Mucosa of descending colon (tissue), 3 donors: ENCODE results near the gene CABP4. TPM values are rescaled to one million over a fixed set of nuclear protein-coding genes. Genes with fewer than 3 reads are reported as not detected.
A peak's percentile ranks its signal among the peaks of the same experiment; 100 is the strongest.

ENCODE experiments used
- ATAC-seq: fragments of 200-7000 bp; cut with Tn5 transposase; one replicate; pipeline ENCODE4 v1.9.1; 2020; ENCODE audit warnings: mild to moderate bottlenecking, moderate library complexity
- DNase-seq, 3 donors: peaks; one replicate each; pipeline ENCODE4 v3.0.0-alpha.2; 2020
- H3K36me3 ChIP-seq: fragments of 200-600 bp; one replicate; pipeline ENCODE4 v1.8.0; 2021; ENCODE audit warnings: low read depth, mild to moderate bottlenecking
- H3K4me1 ChIP-seq: fragments of 200-600 bp; one replicate; pipeline ENCODE4 v1.8.0; 2021; ENCODE audit warnings: low read depth, mild to moderate bottlenecking
- H3K4me3 ChIP-seq: fragments of 200-600 bp; one replicate; pipeline ENCODE4 v1.8.0; 2021; ENCODE audit warnings: mild to moderate bottlenecking
- H3K9me3 ChIP-seq: fragments of 200-600 bp; one replicate; pipeline ENCODE4 v1.8.0; 2021; ENCODE audit warnings: mild to moderate bottlenecking
- intact Hi-C, 2 donors: fragments of 100-400 bp; cut with DNase I in 1 of 2; cut with micrococcal nuclease in 1 of 2; formaldehyde crosslinking; loops; one replicate each; pipeline versions ENCODE4 v1.11.0 to v1.11.1; 2022; cut with DNase I, micrococcal nuclease
- total RNA-seq, 3 donors: library from RNA; stranded (reverse); fragmentation: NEBNext Ultra II Directional in 2 of 3; extraction: Animal tissue kit (Norgen Biotek cat#: 25700) in 2 of 3; gene quantifications; one replicate each; pipeline versions ENCODE4 v1.2.1 to v1.2.4, GENCODE V29; 2021 to 2023
- TF ChIP-seq, protein P1 (sequence below): fragments of 200-600 bp; IDR thresholded peaks from one replicate; pipeline ENCODE4 v1.8.0; 2022; ENCODE audit warnings: antibody characterized with exemption, mild to moderate bottlenecking
- donor health status: DM: no; HTN: no; CAD: no; lungs with moderate emphysema.
- donor health status: DM: no; HTN: no; CAD: no.
- donor health status: DM: no; HTN: yes; CAD: no.

Gene CABP4
- total RNA-seq, 3 donors from 2014 or later, result 0.95 to 1.9 (median 1.2) TPM

GRCh38 chr11:67448220-67448609, 6.9 kb upstream of the CABP4 start:
- H3K4me1 ChIP-seq, result no peaks in the 10 kb centered on the region
- ATAC-seq, result no peak
- intact Hi-C loops, result no loop called here
- no peaks in the 10 kb centered on the region for H3K36me3 ChIP-seq
- TF ChIP-seq, protein P1, sequence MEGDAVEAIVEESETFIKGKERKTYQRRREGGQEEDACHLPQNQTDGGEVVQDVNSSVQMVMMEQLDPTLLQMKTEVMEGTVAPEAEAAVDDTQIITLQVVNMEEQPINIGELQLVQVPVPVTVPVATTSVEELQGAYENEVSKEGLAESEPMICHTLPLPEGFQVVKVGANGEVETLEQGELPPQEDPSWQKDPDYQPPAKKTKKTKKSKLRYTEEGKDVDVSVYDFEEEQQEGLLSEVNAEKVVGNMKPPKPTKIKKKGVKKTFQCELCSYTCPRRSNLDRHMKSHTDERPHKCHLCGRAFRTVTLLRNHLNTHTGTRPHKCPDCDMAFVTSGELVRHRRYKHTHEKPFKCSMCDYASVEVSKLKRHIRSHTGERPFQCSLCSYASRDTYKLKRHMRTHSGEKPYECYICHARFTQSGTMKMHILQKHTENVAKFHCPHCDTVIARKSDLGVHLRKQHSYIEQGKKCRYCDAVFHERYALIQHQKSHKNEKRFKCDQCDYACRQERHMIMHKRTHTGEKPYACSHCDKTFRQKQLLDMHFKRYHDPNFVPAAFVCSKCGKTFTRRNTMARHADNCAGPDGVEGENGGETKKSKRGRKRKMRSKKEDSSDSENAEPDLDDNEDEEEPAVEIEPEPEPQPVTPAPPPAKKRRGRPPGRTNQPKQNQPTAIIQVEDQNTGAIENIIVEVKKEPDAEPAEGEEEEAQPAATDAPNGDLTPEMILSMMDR, result no peak
- DNase-seq, result peak in 1 of 3 donors; percentile 36
- no peaks in the 10 kb centered on the region for H3K9me3 ChIP-seq
- no peak overlapping the region for H3K4me3 ChIP-seq

DNA sequence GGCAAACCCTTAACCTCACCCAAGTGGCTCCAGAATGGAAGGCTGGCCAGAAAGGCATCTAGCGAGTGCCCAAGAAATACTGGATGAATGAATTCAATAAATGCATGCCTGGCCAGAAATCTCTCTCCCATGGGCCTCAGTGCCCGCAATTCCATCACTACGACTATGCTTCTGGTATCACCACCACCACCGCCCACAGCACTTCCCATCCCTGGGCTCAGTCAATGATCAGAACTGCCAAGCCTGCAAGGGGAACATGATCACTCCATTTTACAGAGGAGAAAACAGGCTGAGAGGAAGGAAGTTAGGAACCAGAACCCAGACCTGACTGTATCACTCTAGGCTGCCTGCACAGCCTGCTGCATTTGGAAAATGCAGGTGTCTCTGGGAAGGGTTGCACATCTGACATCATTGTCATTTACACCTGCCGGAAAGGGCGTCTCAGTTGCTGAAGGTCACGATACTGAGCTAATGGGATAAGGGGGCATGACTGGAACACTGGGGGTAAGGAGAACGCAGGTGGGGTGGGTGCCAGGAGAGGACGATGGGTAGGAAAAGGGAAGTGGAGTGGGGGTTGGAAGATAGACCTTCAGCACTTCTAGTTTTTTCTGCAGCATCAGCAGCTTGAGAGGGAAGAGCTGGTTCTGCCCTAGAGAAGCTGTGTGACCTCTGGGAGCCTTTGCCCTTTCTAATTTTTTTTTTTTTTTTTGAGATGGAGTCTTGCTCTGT, 5.9 kb upstream of the CABP4 start:
- no peaks in the 10 kb centered on the region for H3K9me3 ChIP-seq
- TF ChIP-seq, protein P1, result no peak
- ATAC-seq (peak; percentile 9), DNase-seq (no peak)
- intact Hi-C loops, result no loop called here
- H3K4me3 ChIP-seq, result no peak overlapping the region
- H3K36me3 ChIP-seq, result no peaks in the 10 kb centered on the region
- H3K4me1 ChIP-seq, result no peaks in the 10 kb centered on the region

DNA sequence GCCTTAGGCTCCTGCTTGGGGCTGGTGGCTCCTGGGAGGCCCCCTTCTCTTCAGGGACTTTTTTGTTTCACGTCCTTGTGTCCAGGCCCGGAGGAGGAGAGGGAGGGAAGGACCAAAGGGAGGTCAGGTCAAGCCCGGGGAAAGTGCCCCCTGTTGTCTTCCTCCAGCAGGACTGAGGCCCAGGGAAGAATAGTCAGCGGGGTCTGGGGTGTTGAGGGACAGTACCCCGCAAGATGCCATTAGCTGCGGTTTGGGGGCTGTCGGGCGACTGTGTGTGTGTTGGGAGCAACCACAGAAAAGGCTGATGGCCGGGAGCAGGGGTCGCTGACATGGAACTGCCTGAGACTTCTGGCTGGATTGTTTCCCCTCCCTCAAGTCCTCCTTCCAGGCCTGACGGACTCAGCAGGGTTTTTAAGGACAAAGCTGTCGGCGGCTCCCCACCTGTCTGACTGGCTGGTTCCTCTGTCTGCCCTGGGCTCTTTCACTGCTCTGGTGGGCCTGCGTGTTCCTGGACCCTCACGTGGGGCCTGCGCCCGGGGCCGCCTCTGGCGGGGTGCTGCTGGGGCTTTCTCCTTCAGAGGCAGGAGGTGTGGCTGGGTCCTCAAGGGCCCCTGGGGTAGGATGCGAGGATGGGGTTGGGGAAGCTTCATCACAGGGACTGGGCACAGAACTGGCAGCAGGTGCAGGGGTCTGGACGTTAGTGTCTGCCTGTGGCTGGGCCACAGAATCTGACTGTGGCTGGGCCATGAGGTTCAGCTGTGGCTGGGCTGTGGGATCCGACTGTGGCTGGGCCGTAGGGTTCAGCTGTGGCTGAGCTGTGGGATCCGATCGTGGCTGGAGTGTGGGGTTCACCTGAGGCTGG, 4.1 kb upstream of the CABP4 start:
- TF ChIP-seq, protein P1, result no peak
- no peaks in the 10 kb centered on the region for H3K36me3 ChIP-seq
- ATAC-seq, result no peak
- no peaks in the 10 kb centered on the region for H3K4me1 ChIP-seq
- DNase-seq, result no peak
- no peak overlapping the region for H3K4me3 ChIP-seq
- no peaks in the 10 kb centered on the region for H3K9me3 ChIP-seq
- intact Hi-C loops, result no loop called here

- TF ChIP-seq, protein P1, result no peak
- Histone ChIP-seq H3K36me3 (no peaks in the 10 kb centered on the region), H3K4me1 (no peaks in the 10 kb centered on the region), H3K9me3 (no peaks in the 10 kb centered on the region), H3K4me3 (no peak overlapping the region)
- peak in 1 of 3 donors; percentile 42 for DNase-seq
- no peak for ATAC-seq
- intact Hi-C loops, result no loop called here
Measured at GRCh38 chr11:67451658-67451976, 3.5 kb upstream of the CABP4 start.

GRCh38 chr11:67452141-67452952, 2.8 kb upstream of the CABP4 start, which contains the start of gene GPR152:
Gene GPR152 (minus strand): TSS chr11:67452729. CDS start chr11:67452724, 5 bp downstream.
- ATAC-seq (peak; percentile 46), DNase-seq (peak in 1 of 3 donors; percentile 63)
- TF ChIP-seq, protein P1, result no peak
- Histone ChIP-seq H3K4me3 (no peak within 1 kb of the TSS), H3K4me1 (no peaks in the 10 kb centered on the region), H3K36me3 (no peaks in the 10 kb centered on the region), H3K9me3 (no peaks in the 10 kb centered on the region)
- intact Hi-C loops, result no loop called here
